Testis (tissue), 2 donors: Measurements from ENCODE around the gene KIF7.

ENCODE experiments used
- POLR2A ChIP-seq: fragments of 450-650 bp; IDR thresholded peaks from one replicate; pipeline ENCODE4 v1.6.1; 2017; ENCODE audit warnings: antibody characterized with exemption, mild to moderate bottlenecking, moderate library complexity
- TF ChIP-seq, protein P1 (sequence below), 3 experiments: fragments of 450-650 bp in 2 of 3; fragments of 200-600 bp in 1 of 3; sonication (generic) in 1 of 3; IDR thresholded peaks; one replicate each; pipeline ENCODE4 v1.5.1; 2016 to 2019; ENCODE audit warnings: antibody characterized with exemption in 3 of 3, mild to moderate bottlenecking in 2 of 3, moderate library complexity in 1 of 3

DNA sequence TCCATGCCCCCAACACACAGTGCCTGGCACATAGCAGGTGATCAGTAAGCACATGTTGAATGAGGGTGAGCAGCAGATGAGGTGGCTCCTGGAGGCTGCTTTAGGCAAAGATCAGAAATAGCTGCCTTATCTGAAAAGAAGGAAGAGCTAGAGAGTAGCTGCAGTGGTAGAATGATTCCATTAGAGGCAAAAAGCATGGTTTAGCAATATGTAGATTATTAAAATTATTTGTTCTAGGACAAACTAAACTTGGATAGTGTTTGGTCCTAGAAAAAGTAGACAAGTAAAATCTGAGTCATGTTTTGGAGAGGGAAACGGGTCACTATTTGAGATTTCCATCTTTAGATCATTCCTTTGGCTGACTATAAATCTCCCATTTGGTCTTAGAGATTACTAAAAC, 32.1 kb downstream of the KIF7 start:
- TF ChIP-seq, protein P1, sequence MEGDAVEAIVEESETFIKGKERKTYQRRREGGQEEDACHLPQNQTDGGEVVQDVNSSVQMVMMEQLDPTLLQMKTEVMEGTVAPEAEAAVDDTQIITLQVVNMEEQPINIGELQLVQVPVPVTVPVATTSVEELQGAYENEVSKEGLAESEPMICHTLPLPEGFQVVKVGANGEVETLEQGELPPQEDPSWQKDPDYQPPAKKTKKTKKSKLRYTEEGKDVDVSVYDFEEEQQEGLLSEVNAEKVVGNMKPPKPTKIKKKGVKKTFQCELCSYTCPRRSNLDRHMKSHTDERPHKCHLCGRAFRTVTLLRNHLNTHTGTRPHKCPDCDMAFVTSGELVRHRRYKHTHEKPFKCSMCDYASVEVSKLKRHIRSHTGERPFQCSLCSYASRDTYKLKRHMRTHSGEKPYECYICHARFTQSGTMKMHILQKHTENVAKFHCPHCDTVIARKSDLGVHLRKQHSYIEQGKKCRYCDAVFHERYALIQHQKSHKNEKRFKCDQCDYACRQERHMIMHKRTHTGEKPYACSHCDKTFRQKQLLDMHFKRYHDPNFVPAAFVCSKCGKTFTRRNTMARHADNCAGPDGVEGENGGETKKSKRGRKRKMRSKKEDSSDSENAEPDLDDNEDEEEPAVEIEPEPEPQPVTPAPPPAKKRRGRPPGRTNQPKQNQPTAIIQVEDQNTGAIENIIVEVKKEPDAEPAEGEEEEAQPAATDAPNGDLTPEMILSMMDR (IDR thresholded peaks at IDR 0.05): no peak
- TF ChIP-seq POLR2A: no peak
